HG03520 (cell line): ENCODE measurements around the gene MXI1.

Source experiments
- ATAC-seq: cut with Tn5 transposase; IDR thresholded peaks from one replicate; pipeline ENCODE4 v1.9.1; 2021; ENCODE audit warnings: mild to moderate bottlenecking, moderate library complexity; ENCODE audit not compliant: unreplicated experiment

The MXI1 gene

GRCh38 chr10:110207011-110207804 lies at the start of gene MXI1:
Gene MXI1 (plus strand): TSS chr10:110207605. CDS start chr10:110207809, 204 bp downstream.
- ATAC-seq = peak; percentile 42

DNA sequence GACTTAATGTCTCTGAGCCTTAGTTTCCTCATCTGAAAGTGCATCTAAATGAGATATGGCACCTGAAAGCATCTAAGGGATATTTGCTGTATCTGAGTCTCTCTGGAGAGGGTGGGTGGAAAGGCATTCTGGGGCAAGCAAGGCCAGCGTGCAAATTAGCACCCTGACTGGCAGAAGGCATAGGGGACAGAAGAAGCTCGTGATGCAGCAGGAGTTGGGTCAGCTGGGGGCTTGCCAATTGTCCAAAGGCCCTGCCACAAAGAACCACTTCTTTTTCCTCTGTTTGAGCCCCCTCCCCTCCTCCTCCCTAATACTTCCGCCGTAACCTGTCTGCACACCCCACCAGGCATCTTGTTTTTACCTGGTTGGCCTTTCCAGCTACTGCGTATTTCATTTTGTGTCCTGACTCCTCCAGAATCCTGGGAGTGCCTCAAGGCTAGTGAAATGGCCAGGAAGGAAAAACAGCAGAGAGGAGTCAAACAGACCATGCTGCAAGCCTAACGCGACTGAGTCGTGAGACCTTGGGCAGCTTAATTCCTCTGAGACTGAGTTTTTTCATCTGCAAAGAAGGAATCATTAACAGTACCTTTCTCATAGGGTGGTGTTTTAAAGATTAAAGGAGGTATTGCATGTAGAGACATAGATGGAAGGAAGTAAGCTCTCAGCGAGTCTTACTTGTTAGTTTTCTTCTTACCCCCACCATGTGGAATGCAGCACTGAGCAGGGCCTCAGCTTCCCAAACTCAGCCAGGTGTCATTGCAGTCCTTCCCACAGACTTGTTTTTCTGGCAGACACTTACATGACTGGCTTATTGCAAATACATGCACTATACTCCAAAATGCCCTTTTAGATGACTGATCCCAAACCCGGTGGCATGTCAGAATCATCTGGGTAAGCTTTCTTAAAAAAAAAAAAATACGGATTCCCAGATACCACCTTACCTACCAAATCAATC lies 49.1 kb upstream of the MXI1 start:
- ATAC-seq = no peak

- no peak for ATAC-seq
Measured at GRCh38 chr10:110160081-110160480, 47.3 kb upstream of the MXI1 start.

- no peak for ATAC-seq
Measured at GRCh38 chr10:110160522-110160921, 46.9 kb upstream of the MXI1 start.

DNA sequence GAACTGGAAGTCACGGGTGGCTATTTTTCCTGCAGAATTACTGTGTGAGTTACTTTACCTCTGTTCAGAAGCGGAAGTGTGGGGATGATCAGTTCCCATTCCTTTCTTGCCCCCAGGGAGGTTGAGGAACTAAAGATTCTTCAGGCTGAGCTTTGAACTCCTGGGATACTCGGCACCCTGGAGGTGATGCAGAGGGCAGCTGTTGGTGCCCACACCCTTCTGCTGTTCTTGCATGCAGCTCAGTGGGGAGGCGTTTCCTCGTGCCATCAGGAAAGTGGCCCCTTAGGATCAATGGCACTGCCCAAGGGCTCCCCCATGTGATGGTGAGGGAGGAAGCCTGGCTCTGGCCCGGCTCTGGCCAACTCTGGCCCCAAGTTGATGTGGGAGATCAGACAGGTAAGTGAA lies 44.7 kb upstream of the MXI1 start:
- ATAC-seq = no peak

DNA sequence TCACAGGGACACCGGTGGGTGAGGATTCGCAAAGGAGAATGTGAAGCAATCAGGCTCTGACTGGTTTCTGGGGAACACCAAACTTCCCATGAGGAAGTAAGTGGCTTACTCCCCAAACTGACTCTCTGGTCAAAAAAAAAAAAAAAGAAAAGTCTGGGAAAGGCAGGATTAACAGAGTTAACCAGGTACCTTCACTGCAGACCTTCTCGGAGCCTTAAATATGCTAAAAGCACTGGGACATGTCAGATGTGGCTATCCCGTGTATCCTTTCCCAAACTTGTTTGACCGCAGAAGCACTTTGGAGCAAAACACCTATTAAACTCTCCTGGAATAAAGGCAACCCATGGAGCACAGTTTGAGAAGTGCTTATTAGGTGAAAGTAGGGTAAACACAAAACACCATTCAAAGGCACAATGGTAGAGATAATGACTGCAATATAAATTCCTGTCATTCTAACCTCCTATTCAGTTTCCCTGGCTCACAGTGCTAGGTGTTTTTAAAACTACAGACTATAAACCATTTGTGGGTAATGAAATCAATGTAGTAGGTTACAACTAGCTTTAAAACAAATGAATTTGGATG lies 44.1 kb upstream of the MXI1 start:
- ATAC-seq = no peak

DNA sequence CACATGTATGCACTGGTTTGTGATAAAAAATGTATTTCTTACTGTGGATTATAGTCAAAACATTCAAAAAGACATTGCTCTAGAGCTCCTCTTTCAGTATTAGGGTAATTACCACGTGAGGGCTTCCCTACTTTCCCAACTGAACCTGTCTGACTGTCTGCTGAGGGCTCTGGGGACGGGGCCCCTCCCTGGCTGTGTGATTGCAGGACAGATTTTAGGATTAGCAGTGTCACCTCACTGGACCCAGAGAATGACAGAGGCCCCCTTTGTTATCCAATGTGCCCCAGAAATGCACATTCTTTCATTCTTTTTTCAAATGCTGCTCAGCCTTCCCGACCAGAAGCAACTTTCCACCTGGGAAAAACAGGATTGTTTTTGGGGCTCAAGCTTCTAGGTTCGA lies 43.6 kb upstream of the MXI1 start:
- ATAC-seq = no peak

GRCh38 chr10:110165239-110165638 lies 42.2 kb upstream of the MXI1 start:
- ATAC-seq = no peak

DNA sequence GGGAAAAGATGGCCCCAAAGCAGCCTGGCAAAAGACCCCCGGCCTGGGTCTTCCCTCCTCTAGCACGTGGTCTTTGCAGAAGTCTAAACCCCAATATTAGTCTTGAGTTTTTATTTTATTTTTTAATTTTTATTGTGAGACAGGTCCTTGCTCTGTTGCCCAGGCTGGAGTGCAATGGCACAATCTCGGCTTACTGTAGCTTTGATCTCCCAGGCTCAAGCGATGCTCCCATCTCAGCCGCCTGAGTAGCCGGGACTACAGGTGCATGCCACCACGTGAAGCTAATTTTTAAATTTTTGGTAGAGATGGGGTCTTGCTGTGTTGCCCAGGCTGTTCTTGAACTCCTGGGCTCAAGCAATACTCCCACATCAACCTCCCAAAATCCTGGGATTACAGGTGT lies 40.3 kb upstream of the MXI1 start:
- ATAC-seq = no peak

GRCh38 chr10:110168601-110169481 lies 38.6 kb upstream of the MXI1 start:
- no peak for ATAC-seq

- no peak for ATAC-seq
Measured at GRCh38 chr10:110169586-110169985, 37.8 kb upstream of the MXI1 start.

DNA sequence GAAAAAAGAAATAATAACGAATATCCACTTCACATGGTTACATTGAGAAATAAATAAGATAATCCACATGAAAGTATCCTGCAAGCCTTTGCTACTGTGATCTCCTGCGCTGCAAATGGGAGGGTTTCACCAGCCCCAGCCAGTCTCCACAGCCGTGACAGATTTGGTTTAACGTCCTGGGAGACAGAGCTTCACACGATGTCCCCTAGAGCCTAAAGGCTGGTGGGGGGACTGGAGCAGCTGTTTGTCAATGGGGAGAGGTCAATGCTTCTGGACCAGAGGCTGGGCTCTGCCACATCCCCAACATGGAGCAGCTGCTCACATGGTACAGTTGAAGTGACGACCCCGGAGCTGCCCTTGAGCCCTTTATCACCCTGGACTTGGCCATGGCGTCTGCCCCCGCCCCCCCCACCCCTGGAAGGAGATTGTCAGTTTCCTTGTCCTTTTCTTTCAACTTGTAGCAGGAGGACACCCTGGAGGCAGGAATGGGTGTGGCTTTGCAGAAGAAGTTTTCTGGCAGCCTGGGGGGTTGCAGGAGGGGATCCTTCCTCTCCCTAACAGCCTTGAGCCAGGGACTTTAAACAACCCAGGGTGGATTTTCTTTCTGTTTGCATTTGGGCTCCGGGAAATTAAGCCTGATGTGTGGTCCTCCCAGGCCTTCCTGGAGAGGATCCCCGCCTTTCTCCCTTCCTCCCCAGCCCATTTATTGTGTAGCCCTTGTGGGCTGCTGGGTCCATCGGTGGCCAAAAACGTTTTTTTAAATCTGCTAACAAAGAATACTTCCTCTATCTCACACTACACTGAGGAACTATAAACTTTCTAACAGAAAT lies 37.0 kb upstream of the MXI1 start:
- no peak for ATAC-seq

- ATAC-seq = no peak
Measured at GRCh38 chr10:110171032-110171431, 36.4 kb upstream of the MXI1 start.

DNA sequence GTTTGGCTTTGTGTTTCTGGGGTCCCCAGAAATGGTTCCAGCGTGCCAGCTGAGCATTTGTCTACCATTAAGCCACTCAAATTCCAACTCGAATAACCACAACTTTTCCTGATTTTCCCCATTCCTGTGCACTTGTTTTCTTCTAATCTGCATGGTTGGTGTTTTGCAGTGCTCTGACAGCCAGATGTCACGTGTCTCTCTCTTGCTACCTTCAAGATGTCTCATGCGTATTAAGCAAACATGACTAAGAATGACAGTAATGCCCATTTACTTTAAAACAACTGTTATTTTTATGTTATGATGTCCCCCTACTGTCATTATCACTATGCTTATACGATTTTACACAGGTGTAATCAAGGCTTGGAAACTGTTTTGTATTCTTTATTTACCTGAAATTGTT lies 35.2 kb upstream of the MXI1 start:
- ATAC-seq = no peak

DNA sequence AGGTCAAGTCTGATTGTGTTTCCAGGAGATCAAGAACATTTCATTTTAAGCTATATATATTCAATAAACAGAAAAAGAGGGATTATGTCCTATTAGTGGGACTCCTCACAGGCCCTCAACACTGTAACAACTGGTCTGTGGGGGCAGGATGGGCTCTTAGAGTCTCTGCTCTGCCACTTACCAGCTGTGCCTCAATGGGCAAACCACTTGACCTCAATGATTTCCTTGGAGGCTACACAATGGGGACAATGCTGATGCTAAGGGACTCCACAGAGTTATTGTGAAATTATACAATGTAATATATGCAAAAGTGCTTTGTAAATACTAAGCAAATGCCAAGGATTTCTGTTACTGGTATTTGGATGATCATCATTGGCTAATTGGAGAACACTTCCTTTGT lies 33.2 kb upstream of the MXI1 start:
- no peak for ATAC-seq

GRCh38 chr10:110174816-110175215 lies 32.6 kb upstream of the MXI1 start:
- no peak for ATAC-seq

DNA sequence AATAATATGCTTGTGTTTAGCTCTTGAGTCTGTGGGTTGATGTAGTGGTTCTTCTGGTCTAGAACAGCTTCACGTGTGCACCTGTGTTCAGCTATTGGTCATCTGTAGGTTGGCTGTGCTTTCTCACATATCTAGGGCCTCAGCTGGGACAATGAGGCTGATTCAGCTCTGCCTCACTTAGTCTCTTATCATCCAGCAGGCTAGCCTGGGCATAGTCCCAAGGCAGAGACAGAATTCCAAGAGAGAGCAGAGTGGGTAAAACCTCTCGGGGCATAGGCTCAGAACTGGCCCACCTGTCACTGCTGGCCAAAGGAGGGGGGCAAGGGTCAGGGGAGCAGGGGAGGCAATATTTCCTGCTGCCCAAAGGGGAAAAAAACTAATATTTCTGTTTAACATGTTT lies 32.0 kb upstream of the MXI1 start:
- ATAC-seq = no peak

GRCh38 chr10:110176141-110177030 lies 31.0 kb upstream of the MXI1 start:
- ATAC-seq = no peak

- no peak for ATAC-seq
Measured at GRCh38 chr10:110179220-110179619, 28.2 kb upstream of the MXI1 start.
